ENCODE data around the gene TESPA1. TPM values are rescaled to one million over a fixed set of nuclear protein-coding genes. Genes with fewer than 3 reads are reported as not detected.

TESPA1 gene
- total RNA-seq, 4 donors from 2014 or later: 1.1 to 4.6 (median 2.6) TPM

GRCh38 chr12:54954801-54955200, 29.8 kb downstream of the TESPA1 start:
- H3K4me1 ChIP-seq: no peaks in the 10 kb centered on the region
- TF ChIP-seq CTCF (IDR thresholded peaks at IDR 0.05) (no peak), EP300 (IDR thresholded peaks at IDR 0.05) (no peak), POLR2AphosphoS5 (IDR thresholded peaks at IDR 0.05) (no peak), POLR2A (IDR thresholded peaks at IDR 0.05; ENCODE audit: low read depth) (no peak)
- H3K4me3 ChIP-seq: no peak overlapping the region
- 54% methylated on average over 3 of the region's 3 CpGs for WGBS
- no peak for DNase-seq (ENCODE audit: extremely low spot score)
- no peaks in the 10 kb centered on the region for H3K27me3 ChIP-seq
- no peaks in the 10 kb centered on the region for H3K36me3 ChIP-seq
- H3K9me3 ChIP-seq: no peaks in the 10 kb centered on the region
- no peak overlapping the region for H3K27ac ChIP-seq (replicated peaks in 1 of 4)
- intact Hi-C loops (cut with DNase I): loop anchor here (5.0 kb wide), 3 partner anchors 202 to 378 kb away; no protein-coding TSS in a partner anchor

DNA sequence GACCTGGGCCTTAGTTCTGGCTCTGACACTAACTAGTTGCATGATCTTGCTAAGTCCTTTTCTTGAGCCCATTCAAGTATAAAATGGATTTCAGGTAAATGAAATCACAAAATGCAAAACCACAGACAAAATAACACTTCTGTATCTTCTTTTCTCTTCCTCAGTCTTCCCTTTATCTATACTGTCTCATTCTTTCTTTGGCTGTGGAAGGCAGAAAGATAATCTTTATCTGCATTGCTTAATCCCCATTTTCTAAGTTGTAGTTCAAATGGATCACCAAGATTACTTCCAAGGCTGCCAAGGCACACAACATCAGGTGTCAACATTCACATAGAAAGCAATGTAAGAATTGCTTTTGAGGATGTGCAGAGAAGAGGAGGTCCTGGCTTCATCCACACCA, 30.3 kb downstream of the TESPA1 start:
- TF ChIP-seq POLR2A (IDR thresholded peaks at IDR 0.05; ENCODE audit: low read depth) (no peak), EP300 (IDR thresholded peaks at IDR 0.05) (no peak), CTCF (IDR thresholded peaks at IDR 0.05) (no peak), POLR2AphosphoS5 (IDR thresholded peaks at IDR 0.05) (no peak)
- intact Hi-C loops (cut with DNase I): no loop called here
- no peak overlapping the region for H3K4me3 ChIP-seq

DNA sequence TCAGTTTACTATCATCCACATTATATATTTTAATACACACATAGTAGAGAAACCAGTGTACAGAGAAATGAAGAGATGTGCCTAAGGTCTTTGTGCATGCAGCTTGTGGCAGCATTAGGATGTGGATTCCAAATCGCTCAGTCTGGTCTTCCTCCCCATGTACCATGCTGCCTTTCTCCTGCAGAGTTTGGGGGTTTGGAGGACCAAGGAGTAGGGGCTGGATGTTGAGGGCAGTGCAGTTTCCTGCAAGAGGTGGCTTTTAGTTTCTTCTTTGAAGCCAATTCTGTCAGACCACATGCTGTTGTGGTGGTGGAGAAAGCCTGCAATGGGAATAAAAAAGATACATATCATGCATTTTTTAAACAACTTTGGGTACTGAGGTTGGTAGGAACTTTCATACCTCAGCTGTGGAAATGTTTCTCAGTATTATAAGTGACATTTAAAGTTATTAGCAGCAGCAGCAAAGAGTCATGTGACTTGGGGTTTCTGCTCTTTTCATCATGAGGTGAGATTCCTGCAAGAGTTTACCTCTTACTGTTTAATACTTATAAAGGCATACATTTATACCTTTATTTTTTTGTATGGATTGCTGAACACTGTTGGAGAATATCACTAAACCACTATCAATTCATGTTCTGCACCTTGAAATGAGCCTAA, 34.4 kb downstream of the TESPA1 start:
- Histone ChIP-seq H3K27me3 (no peaks in the 10 kb centered on the region), H3K36me3 (no peaks in the 10 kb centered on the region), H3K4me3 (no peak overlapping the region), H3K4me1 (no peaks in the 10 kb centered on the region), H3K27ac (replicated peaks in 1 of 4) (no peak overlapping the region), H3K9me3 (no peaks in the 10 kb centered on the region)
- 100% methylated on average over 1 of the region's 1 CpG for WGBS
- DNase-seq (ENCODE audit: extremely low spot score): no peak
- no peak for TF ChIP-seq POLR2AphosphoS5 (IDR thresholded peaks at IDR 0.05)
- intact Hi-C loops (cut with DNase I): no loop called here

More for the DNA sequence above, 30.3 kb downstream of the TESPA1 start:
- no peaks in the 10 kb centered on the region for H3K9me3 ChIP-seq
- H3K4me1 ChIP-seq: no peaks in the 10 kb centered on the region
- H3K36me3 ChIP-seq: no peaks in the 10 kb centered on the region
- no peak for DNase-seq (ENCODE audit: extremely low spot score)
- H3K27ac ChIP-seq (replicated peaks in 1 of 4): no peak overlapping the region
- no peaks in the 10 kb centered on the region for H3K27me3 ChIP-seq

DNA sequence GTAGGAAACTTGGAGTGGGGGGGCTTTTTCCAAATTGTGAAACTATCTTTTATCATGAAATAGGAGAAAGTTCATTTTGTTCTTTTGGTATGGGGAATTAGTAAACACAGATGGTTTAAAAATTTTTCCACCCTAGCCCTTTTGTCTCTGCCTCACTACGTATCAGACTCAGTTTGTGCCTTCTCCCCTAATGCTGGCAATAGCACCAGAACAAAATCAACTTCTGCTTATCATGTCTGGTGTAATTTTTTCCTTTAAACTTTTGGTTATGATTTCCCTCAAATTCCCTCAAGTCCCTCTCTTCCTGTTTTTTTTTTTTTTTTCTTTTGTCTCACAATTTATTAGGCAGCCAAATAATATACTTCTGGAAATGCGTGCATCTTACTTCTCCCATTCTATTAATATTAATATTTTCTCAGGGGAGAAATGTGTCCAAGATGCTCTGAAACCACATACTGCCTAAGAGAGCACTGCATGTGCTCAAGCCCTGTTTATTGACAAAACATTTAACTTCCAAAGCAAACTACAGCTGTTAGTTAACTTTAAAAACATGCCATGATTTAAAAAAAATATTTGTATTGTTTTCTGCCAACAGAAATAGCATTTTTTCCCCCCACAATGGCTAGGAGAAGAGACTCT, 35.4 kb downstream of the TESPA1 start:
- WGBS: 65% methylated on average over 2 of the region's 2 CpGs
- Histone ChIP-seq H3K4me3 (no peak overlapping the region), H3K27me3 (no peaks in the 10 kb centered on the region), H3K4me1 (no peaks in the 10 kb centered on the region), H3K27ac (replicated peaks in 1 of 4) (no peak overlapping the region), H3K9me3 (no peaks in the 10 kb centered on the region), H3K36me3 (no peaks in the 10 kb centered on the region)
- intact Hi-C loops (cut with DNase I): no loop called here
- no peak for DNase-seq (ENCODE audit: extremely low spot score)
- no peak for TF ChIP-seq EP300 (IDR thresholded peaks at IDR 0.05)
- no peak for TF ChIP-seq CTCF (IDR thresholded peaks at IDR 0.05)

DNA sequence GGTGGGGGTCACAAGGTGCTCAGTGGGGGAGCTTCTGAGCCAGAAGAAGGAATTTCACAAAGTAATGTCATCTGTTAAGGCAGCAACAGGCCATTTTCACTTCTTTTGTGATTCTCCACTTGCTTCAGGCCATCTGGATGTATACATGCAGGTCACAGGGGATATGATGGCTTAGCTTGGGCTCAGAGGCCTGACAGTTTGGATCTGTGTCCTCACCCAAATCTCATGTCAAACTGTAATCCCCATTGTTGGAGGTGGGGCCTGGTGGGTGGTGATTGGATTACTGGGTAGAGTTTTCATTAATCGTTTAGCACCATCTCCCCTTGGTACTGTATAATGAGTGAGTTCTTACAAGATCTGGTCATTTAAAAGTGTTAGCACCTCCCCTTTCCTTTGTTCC, 36.4 kb downstream of the TESPA1 start:
- H3K27ac ChIP-seq (replicated peaks in 1 of 4): no peak overlapping the region
- TF ChIP-seq CTCF (IDR thresholded peaks at IDR 0.05) (no peak), POLR2AphosphoS5 (IDR thresholded peaks at IDR 0.05) (no peak), EP300 (IDR thresholded peaks at IDR 0.05) (no peak), POLR2A (IDR thresholded peaks at IDR 0.05; ENCODE audit: low read depth) (no peak)
- no peaks in the 10 kb centered on the region for H3K36me3 ChIP-seq
- H3K4me1 ChIP-seq: no peaks in the 10 kb centered on the region
- WGBS: 93% methylated on average over 1 of the region's 1 CpG
- intact Hi-C loops (cut with DNase I): no loop called here
- no peaks in the 10 kb centered on the region for H3K9me3 ChIP-seq
- DNase-seq (ENCODE audit: extremely low spot score): no peak
- no peak overlapping the region for H3K4me3 ChIP-seq
- no peaks in the 10 kb centered on the region for H3K27me3 ChIP-seq

Measured in esophagus muscularis mucosa (tissue), 4 donors.